Activated naive CD8-positive, alpha-beta T cell treated with anti-CD3 and anti-CD28 coated beads, Interleukin-2, amount 50 U/mL, for 24 hours (primary cell): ENCODE measurements around the gene ITSN1.

Experiments used
- ATAC-seq: fragments of 150-1000 bp; cut with Tn5 transposase; one replicate; pipeline ENCODE4 v1.10.0; 2021
- DNase-seq: peaks from one replicate; pipeline ENCODE4 v3.0.0; 2021
- H3K27ac Mint-ChIP-seq: one replicate; pipeline ENCODE4 v1.8.0; 2021; ENCODE audit warnings: mild to moderate bottlenecking, mixed read lengths
- H3K27me3 Mint-ChIP-seq: one replicate; pipeline ENCODE4 v1.8.0; 2021; ENCODE audit warnings: mixed read lengths
- H3K36me3 Mint-ChIP-seq: one replicate; pipeline ENCODE4 v1.8.0; 2021; ENCODE audit warnings: low read depth, mixed read lengths
- H3K4me1 Mint-ChIP-seq: one replicate; pipeline ENCODE4 v1.8.0; 2021; ENCODE audit warnings: mixed read lengths
- H3K4me3 Mint-ChIP-seq: one replicate; pipeline ENCODE4 v1.8.0; 2021; ENCODE audit warnings: mild to moderate bottlenecking, moderate library complexity, mixed read lengths
- H3K9me3 Mint-ChIP-seq: one replicate; pipeline ENCODE4 v1.8.0; 2021; ENCODE audit warnings: mixed read lengths

The ITSN1 gene

GRCh38 chr21:33943293-33943692 lies 301.0 kb downstream of the ITSN1 start:
- no peak for ATAC-seq
- peaks cover 36% of the 10 kb centered on the region for H3K36me3 Mint-ChIP-seq
- H3K9me3 Mint-ChIP-seq: peaks cover 17% of the 10 kb centered on the region
- H3K27ac Mint-ChIP-seq: peak overlapping the region; percentile 46
- no peak overlapping the region for H3K4me3 Mint-ChIP-seq
- peaks cover 4% of the 10 kb centered on the region for H3K27me3 Mint-ChIP-seq
- DNase-seq: no peak
- H3K4me1 Mint-ChIP-seq: peaks cover 82% of the 10 kb centered on the region

GRCh38 chr21:33944185-33944763 lies 302.0 kb downstream of the ITSN1 start:
- Mint-ChIP-seq H3K36me3 (peaks cover 31% of the 10 kb centered on the region), H3K4me3 (no peak overlapping the region), H3K4me1 (peaks cover 82% of the 10 kb centered on the region), H3K27me3 (peaks cover 4% of the 10 kb centered on the region), H3K27ac (peak overlapping the region; percentile 13), H3K9me3 (peaks cover 17% of the 10 kb centered on the region)
- ATAC-seq (no peak), DNase-seq (no peak)

- H3K4me3 Mint-ChIP-seq: no peak overlapping the region
- peaks cover 27% of the 10 kb centered on the region for H3K36me3 Mint-ChIP-seq
- H3K9me3 Mint-ChIP-seq: peaks cover 17% of the 10 kb centered on the region
These were observed 303.5 kb downstream of the ITSN1 start for GRCh38 chr21:33945652-33946270.

DNA sequence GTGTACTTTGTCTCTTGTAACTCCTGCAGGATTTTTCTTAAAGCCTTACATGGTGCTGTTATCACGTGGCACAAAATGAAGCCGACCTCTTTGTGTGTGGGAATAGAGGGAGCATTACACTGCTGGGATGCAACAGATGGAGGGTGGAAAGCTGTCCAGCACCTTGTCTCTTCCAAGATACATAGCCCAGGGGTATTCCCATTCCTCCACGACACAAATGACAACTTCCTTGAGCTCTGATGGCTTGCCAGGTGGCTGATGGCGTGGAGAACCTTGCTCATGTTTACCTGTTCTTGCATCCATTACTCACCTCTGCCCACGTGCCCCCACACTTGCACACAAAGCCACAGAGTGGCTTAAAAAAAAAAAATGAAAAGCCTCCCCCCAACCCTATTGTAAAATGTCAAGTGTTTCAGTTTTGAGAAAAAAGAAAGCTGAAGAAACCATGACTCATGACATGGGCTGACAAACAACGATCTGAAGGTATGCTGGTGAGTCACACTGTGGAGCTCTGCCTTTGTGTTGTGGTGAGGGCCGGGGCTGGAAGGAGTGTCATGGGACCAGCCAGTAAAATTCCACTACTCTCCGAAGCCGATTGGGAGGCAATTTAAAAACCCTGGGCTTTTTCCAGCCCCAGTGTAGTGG lies 305.3 kb downstream of the ITSN1 start:
- H3K4me1 Mint-ChIP-seq: peaks cover 87% of the 10 kb centered on the region
- H3K27me3 Mint-ChIP-seq: peaks cover 4% of the 10 kb centered on the region
- ATAC-seq: peak; percentile 71
- H3K9me3 Mint-ChIP-seq: peaks cover 17% of the 10 kb centered on the region
- peak; percentile 79 for DNase-seq
- peak overlapping the region; percentile 72 for H3K4me3 Mint-ChIP-seq
- peaks cover 26% of the 10 kb centered on the region for H3K36me3 Mint-ChIP-seq
- peak overlapping the region; percentile 100 for H3K27ac Mint-ChIP-seq

More at GRCh38 chr21:33945652-33946270, 303.5 kb downstream of the ITSN1 start:
- peaks cover 4% of the 10 kb centered on the region for H3K27me3 Mint-ChIP-seq
- H3K27ac Mint-ChIP-seq: peak overlapping the region; percentile 41
- ATAC-seq (no peak), DNase-seq (no peak)
- peaks cover 81% of the 10 kb centered on the region for H3K4me1 Mint-ChIP-seq

DNA sequence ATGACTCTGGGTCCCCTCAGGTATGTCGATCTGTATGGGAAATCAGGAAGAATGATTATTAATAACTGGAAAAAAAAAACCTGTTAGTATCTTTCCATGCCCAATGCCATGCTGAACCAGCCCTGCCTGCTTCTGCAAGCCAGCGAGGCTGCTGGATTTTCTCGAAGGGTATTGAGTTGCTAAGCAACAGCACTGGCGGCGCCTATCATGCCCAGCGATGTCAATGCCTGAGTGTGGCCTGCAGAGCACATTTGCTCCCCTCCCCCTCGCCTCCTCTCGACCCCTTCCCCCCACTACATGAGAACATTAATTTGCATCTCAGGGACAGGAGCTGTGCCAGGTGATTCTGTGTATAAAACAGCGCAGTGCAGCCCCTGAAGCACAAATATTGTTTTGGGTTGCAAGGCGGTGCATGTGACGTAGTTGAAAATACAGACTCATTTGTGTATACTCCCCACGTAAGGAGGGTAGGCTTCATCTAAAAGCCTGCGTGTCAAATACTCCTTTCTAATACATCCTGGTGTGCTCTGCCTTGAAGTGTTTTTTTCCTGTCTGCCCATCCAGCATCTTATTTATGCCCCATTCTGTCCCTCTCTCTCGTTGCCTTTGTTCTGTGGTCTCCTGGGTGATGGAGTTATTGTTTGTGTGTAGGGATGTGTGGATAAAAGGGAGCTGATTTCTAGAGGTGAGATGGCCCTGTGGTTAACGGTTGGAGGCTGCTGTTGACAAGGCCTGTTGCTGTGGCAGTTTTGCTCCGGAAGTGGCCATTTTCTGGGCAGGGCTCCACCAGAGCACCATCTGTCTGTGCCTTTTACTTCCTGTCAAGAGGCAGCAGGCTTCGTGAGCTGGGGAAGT lies 306.0 kb downstream of the ITSN1 start:
- peak; percentile 50 for ATAC-seq
- peak overlapping the region; percentile 72 for H3K4me3 Mint-ChIP-seq
- H3K36me3 Mint-ChIP-seq: peaks cover 26% of the 10 kb centered on the region
- peaks cover 90% of the 10 kb centered on the region for H3K4me1 Mint-ChIP-seq
- H3K9me3 Mint-ChIP-seq: peaks cover 17% of the 10 kb centered on the region
- peak overlapping the region; percentile 100 for H3K27ac Mint-ChIP-seq
- H3K27me3 Mint-ChIP-seq: peaks cover 4% of the 10 kb centered on the region
- DNase-seq: peak; percentile 79

GRCh38 chr21:33948951-33949444 lies 306.7 kb downstream of the ITSN1 start:
- Mint-ChIP-seq H3K4me1 (peaks cover 87% of the 10 kb centered on the region), H3K4me3 (peak overlapping the region; percentile 72), H3K36me3 (peaks cover 27% of the 10 kb centered on the region), H3K27ac (peak overlapping the region; percentile 100), H3K27me3 (peaks cover 4% of the 10 kb centered on the region), H3K9me3 (peaks cover 17% of the 10 kb centered on the region)
- no peak for DNase-seq
- ATAC-seq: no peak
